ENCODE results near the gene ADNP. TPM values are rescaled to one million over a fixed set of nuclear protein-coding genes. Genes with fewer than 3 reads are reported as not detected.
"Not testable (repeated sequence)": the region's sequence is repeated elsewhere in the genome, so short reads cannot be mapped to it uniquely, and the experiment has no call there.

The ADNP gene
- total and polyA plus RNA-seq, 2 experiments from 2014 or later, result 23.2 to 50.8 TPM

DNA sequence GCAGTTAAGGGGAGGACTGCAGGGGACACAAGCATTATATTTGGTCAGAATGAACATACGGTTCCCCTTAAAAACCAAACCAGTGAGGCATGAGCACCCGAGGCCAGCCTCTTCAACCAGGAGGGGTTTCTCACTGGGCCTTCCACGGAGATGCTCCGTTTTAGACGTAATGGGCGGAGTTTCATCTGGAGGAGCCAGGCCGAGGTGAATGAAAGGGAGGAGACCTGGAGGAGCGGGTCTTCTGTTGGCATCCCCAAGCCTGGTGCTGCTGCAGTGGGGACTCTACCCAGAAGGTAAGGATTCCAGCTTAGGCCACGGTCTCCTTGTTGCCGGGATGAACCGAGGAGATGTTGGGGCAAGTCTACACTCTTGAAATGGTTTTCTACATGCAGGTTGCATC, 47.4 kb downstream of the ADNP start:
- TF ChIP-seq, protein P1, sequence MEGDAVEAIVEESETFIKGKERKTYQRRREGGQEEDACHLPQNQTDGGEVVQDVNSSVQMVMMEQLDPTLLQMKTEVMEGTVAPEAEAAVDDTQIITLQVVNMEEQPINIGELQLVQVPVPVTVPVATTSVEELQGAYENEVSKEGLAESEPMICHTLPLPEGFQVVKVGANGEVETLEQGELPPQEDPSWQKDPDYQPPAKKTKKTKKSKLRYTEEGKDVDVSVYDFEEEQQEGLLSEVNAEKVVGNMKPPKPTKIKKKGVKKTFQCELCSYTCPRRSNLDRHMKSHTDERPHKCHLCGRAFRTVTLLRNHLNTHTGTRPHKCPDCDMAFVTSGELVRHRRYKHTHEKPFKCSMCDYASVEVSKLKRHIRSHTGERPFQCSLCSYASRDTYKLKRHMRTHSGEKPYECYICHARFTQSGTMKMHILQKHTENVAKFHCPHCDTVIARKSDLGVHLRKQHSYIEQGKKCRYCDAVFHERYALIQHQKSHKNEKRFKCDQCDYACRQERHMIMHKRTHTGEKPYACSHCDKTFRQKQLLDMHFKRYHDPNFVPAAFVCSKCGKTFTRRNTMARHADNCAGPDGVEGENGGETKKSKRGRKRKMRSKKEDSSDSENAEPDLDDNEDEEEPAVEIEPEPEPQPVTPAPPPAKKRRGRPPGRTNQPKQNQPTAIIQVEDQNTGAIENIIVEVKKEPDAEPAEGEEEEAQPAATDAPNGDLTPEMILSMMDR (IDR thresholded peaks at IDR 0.05; ENCODE audit: low read depth, low read length), result no peak
- Histone ChIP-seq H3K27ac (no peak overlapping the region), H3K4me1 (ENCODE audit: low read depth) (no peaks in the 10 kb centered on the region), H3K36me3 (no peaks in the 10 kb centered on the region), H3K27me3 (no peaks in the 10 kb centered on the region), H3K4me3 (no peak overlapping the region), H3K9me3 (ENCODE audit: low read depth) (no peaks in the 10 kb centered on the region)
- no peak for DNase-seq (ENCODE audit: low read depth in 1 of 2, low spot score in 1 of 2)

DNA sequence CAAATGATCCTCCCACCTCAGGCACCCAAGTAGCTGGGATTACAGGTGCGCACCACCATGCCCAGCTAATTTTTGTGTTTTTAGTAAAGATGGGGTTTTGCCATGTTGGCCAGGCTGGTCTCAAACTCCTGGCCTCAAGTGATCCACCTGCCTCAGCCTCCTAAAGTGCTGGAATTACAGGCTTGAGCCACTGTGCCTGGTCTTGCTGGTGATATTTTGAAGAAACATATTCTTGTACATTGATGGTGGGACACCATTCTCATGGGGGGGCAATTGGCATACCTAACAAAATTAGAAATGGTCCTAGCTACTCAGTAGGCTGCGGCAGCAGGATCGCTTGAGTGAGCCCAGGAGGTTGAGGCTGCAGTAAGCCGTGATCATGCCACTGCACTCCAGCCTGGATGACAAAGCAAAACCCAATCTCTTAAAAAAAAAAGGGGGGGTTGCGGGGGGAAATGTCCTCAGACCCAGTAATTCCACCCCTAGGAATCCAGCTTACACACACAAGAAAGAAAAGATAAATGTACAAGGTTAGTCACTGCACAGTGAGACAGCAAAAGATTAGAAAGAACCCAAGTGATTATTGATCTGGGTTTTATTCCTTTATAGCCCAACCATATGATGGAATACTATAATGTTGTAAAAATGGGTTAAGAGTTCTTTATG, 49.3 kb downstream of the ADNP start:
- H3K9me3 ChIP-seq (ENCODE audit: low read depth); H3K4me3 ChIP-seq; H3K27me3 ChIP-seq; H3K36me3 ChIP-seq; DNase-seq (ENCODE audit: low read depth in 1 of 2, low spot score in 1 of 2); H3K4me1 ChIP-seq (ENCODE audit: low read depth); H3K27ac ChIP-seq: not testable (repeated sequence)

DNA sequence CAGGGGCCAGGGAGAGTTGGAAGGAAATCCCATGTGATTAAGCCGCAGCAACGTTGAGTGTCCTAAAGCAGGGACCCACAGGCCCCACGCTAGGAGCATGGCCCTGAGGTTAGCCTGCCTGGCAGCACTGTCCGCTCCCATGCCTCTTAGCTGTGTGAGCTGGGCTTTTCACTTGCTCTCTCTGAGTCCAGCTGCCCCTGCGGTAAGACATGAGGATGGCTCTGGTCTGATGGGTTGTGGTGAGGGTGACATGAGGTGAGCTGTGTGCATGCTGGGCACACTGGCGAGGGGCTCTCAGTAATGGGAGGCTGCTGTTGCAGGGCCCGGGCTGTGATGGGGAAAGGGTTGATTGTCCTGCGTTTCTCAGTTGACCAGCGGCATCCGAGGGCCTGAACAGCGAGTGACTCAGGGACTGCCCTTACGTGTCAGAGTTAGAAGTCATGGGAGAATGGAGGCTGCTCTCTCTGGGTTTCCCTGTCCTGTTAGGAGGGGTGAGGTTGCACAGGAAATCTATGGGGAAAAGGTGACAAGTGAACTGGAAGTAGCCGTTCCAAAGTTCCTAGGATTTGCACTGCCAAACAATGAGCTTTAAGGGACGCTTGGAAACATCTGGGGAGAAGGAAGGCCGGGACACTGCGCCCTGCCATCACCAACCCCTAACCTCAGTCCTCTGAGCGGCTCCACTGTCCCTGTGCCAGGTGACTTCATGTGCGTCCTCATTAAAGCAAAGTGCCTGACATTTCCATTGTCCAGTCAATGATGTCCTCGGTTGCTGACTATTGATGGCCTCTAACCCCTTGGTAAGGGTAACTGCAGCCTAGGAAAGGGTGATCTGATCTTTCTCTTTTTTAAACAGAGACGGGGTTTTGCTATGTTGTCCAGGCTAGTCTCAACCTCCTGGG, 51.3 kb downstream of the ADNP start:
- TF ChIP-seq, protein P1 (IDR thresholded peaks at IDR 0.05; ENCODE audit: low read depth, low read length), result no peak
- H3K4me1 ChIP-seq (ENCODE audit: low read depth), result peaks cover 3% of the 10 kb centered on the region
- no peak overlapping the region for H3K27ac ChIP-seq
- no peaks in the 10 kb centered on the region for H3K36me3 ChIP-seq
- H3K27me3 ChIP-seq, result no peaks in the 10 kb centered on the region
- no peak for DNase-seq (ENCODE audit: low read depth in 1 of 2, low spot score in 1 of 2)
- H3K9me3 ChIP-seq (ENCODE audit: low read depth), result no peaks in the 10 kb centered on the region
- H3K4me3 ChIP-seq, result no peak overlapping the region

DNA sequence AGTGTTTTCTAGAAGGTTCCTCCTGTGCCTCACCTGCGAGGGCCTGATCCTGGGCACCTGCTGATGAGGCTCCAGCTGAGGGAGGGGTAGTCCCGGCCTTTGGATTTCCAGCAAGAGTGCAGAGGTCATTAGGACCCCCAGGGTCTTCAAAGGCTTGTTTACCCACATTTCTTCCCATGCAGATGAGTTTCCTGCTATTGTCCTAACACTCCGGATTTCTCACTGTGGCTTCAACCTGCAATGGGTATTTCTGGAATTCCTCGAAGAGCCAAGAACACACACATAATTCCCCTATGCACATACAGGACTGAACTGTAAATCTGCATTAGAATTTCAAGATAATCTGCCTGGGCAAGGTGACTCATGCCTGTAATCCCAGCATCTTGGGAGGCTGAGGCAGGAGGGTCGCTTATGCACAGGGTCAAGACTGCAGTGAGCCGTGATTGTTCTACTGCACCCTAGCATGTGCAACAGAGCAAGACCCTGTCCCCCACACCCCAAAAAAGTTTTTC, 53.9 kb downstream of the ADNP start:
- no peaks in the 10 kb centered on the region for H3K9me3 ChIP-seq (ENCODE audit: low read depth)
- no peaks in the 10 kb centered on the region for H3K36me3 ChIP-seq
- no peak for DNase-seq (ENCODE audit: low read depth in 1 of 2, low spot score in 1 of 2)
- peaks cover 11% of the 10 kb centered on the region for H3K4me1 ChIP-seq (ENCODE audit: low read depth)
- H3K4me3 ChIP-seq, result no peak overlapping the region
- H3K27me3 ChIP-seq, result no peaks in the 10 kb centered on the region
- no peak overlapping the region for H3K27ac ChIP-seq
- TF ChIP-seq, protein P1 (IDR thresholded peaks at IDR 0.05; ENCODE audit: low read depth, low read length), result no peak

DNA sequence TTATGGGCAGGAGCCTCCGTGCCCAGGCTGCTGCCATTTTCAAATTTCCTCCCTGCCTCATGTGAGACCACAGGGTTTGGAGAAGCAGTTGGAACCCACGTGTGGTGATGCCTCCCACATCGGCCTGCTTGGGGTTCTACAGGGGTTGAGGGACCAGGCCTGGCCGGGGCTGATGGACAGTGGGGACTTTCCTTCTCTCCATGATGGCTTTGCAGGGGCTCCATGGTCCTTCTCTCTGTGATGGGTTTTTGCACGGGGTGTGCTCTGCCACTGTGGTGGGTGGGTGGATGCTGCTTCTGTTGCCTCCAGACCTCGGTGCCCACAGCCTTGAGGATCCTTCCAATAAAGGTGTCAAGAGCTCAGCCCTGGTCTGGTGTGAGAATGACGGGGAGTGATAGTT, 54.4 kb downstream of the ADNP start:
- DNase-seq (ENCODE audit: low read depth in 1 of 2, low spot score in 1 of 2), result no peak

More for the DNA sequence above, 54.4 kb downstream of the ADNP start:
- H3K4me1 ChIP-seq (ENCODE audit: low read depth), result peaks cover 12% of the 10 kb centered on the region
- no peaks in the 10 kb centered on the region for H3K9me3 ChIP-seq (ENCODE audit: low read depth)
- H3K27ac ChIP-seq, result no peak overlapping the region
- no peaks in the 10 kb centered on the region for H3K27me3 ChIP-seq
- H3K36me3 ChIP-seq, result no peaks in the 10 kb centered on the region
- TF ChIP-seq, protein P1 (IDR thresholded peaks at IDR 0.05; ENCODE audit: low read depth, low read length), result no peak
- no peak overlapping the region for H3K4me3 ChIP-seq

All from cardiac muscle cell (in vitro differentiated cells and primary cell).